GM18868 (cell line): ENCODE results near the gene PFKP.
"Not testable (repeated sequence)": the region's sequence is repeated elsewhere in the genome, so short reads cannot be mapped to it uniquely, and the experiment has no call there.

Source experiments
- ATAC-seq: cut with Tn5 transposase; IDR thresholded peaks from one replicate; pipeline ENCODE4 v1.9.1; 2021; ENCODE audit warnings: mild to moderate bottlenecking, moderate library complexity; ENCODE audit not compliant: unreplicated experiment

The PFKP gene

GRCh38 chr10:3046981-3047547, 20.3 kb upstream of the PFKP start:
- no peak for ATAC-seq

- ATAC-seq: no peak
Observed at GRCh38 chr10:3047596-3047995, 19.8 kb upstream of the PFKP start.

GRCh38 chr10:3048119-3049019, 19.0 kb upstream of the PFKP start:
- ATAC-seq: no peak

GRCh38 chr10:3051692-3052091, 15.7 kb upstream of the PFKP start:
- no peak for ATAC-seq

- ATAC-seq: no peak
Observed at GRCh38 chr10:3053155-3053554, 14.2 kb upstream of the PFKP start.

GRCh38 chr10:3054183-3054850, 13.0 kb upstream of the PFKP start:
- ATAC-seq: no peak

GRCh38 chr10:3054851-3055199, 12.5 kb upstream of the PFKP start:
- no peak for ATAC-seq

- ATAC-seq: no peak
Observed at GRCh38 chr10:3056280-3057037, 10.9 kb upstream of the PFKP start.

GRCh38 chr10:3057946-3058345, 9.4 kb upstream of the PFKP start:
- no peak for ATAC-seq

- no peak for ATAC-seq
Observed at GRCh38 chr10:3059974-3060373, 7.4 kb upstream of the PFKP start.

GRCh38 chr10:3060481-3060889, 6.9 kb upstream of the PFKP start:
- ATAC-seq: no peak

- not testable (repeated sequence) for ATAC-seq
Observed at GRCh38 chr10:3061323-3061898, 5.9 kb upstream of the PFKP start.

GRCh38 chr10:3062502-3063186, 4.7 kb upstream of the PFKP start:
- ATAC-seq: no peak

- no peak for ATAC-seq
Observed at GRCh38 chr10:3064423-3064822, 2.9 kb upstream of the PFKP start.

GRCh38 chr10:3065622-3066021, 1.7 kb upstream of the PFKP start:
- ATAC-seq: no peak

GRCh38 chr10:3066317-3067117, 831 bp upstream of the PFKP start:
- no peak for ATAC-seq

GRCh38 chr10:3067859-3068179, 471 bp downstream of the PFKP start:
- peak; percentile 3 for ATAC-seq

- ATAC-seq: peak; percentile 40
Observed at GRCh38 chr10:3068201-3068967, 1.0 kb downstream of the PFKP start.
